Measurements from ENCODE around the gene TARBP1. TPM values are rescaled to one million over a fixed set of nuclear protein-coding genes. Genes with fewer than 3 reads are reported as not detected.

The TARBP1 gene, protein sequence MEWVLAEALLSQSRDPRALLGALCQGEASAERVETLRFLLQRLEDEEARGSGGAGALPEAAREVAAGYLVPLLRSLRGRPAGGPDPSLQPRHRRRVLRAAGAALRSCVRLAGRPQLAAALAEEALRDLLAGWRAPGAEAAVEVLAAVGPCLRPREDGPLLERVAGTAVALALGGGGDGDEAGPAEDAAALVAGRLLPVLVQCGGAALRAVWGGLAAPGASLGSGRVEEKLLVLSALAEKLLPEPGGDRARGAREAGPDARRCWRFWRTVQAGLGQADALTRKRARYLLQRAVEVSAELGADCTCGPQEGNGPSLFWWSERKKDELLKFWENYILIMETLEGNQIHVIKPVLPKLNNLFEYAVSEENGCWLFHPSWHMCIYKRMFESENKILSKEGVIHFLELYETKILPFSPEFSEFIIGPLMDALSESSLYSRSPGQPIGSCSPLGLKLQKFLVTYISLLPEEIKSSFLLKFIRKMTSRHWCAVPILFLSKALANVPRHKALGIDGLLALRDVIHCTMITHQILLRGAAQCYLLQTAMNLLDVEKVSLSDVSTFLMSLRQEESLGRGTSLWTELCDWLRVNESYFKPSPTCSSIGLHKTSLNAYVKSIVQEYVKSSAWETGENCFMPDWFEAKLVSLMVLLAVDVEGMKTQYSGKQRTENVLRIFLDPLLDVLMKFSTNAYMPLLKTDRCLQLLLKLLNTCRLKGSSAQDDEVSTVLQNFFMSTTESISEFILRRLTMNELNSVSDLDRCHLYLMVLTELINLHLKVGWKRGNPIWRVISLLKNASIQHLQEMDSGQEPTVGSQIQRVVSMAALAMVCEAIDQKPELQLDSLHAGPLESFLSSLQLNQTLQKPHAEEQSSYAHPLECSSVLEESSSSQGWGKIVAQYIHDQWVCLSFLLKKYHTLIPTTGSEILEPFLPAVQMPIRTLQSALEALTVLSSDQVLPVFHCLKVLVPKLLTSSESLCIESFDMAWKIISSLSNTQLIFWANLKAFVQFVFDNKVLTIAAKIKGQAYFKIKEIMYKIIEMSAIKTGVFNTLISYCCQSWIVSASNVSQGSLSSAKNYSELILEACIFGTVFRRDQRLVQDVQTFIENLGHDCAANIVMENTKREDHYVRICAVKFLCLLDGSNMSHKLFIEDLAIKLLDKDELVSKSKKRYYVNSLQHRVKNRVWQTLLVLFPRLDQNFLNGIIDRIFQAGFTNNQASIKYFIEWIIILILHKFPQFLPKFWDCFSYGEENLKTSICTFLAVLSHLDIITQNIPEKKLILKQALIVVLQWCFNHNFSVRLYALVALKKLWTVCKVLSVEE (N-terminal part only)
- polyA plus RNA-seq (2013, experiment 1 of 2): 16.3 TPM
- polyA plus RNA-seq (2013, experiment 2 of 2): 19.6 TPM

- H3K36me3 ChIP-seq (ENCODE audit: control insufficient read depth, insufficient read depth, low read length): no peaks in the 10 kb centered on the region
- no peaks in the 10 kb centered on the region for H3K9me3 ChIP-seq (ENCODE audit: control insufficient read depth, low read length)
- peaks cover 7% of the 10 kb centered on the region for H3K4me1 ChIP-seq (ENCODE audit: control insufficient read depth, insufficient read depth, low read length, poor library complexity, severe bottlenecking)
- H3K4me3 ChIP-seq (ENCODE audit: extremely low read depth, insufficient read depth, low read length, poor library complexity, severe bottlenecking): peak within 1 kb of the TSS; percentile 58
- H3K27ac ChIP-seq (ENCODE audit: low read depth, low read length, severe bottlenecking): peak within 1 kb of the TSS; percentile 63
- WGBS, 2 experiments (ENCODE audit: insufficient coverage in 2 of 2): 0% methylated on average over 85 to 86 of the region's 122 CpGs
These were observed at the start of gene TARBP1 for GRCh38 chr1:234478481-234479309. TSS of gene TARBP1 (minus strand) at chr1:234479179. CDS start at chr1:234479103, 76 bp downstream.

GRCh38 chr1:234528074-234528865, 49.3 kb upstream of the TARBP1 start:
- no peaks in the 10 kb centered on the region for H3K9me3 ChIP-seq (ENCODE audit: control insufficient read depth, low read length)
- peaks cover 31% of the 10 kb centered on the region for H3K4me1 ChIP-seq (ENCODE audit: control insufficient read depth, insufficient read depth, low read length, poor library complexity, severe bottlenecking)
- whole genome bisulfite sequencing, 2 experiments (ENCODE audit: insufficient coverage in 2 of 2): 93 to 94% methylated on average over 7 to 9 of the region's 14 CpGs
- no peaks in the 10 kb centered on the region for H3K36me3 ChIP-seq (ENCODE audit: control insufficient read depth, insufficient read depth, low read length)
- no peak overlapping the region for H3K4me3 ChIP-seq (ENCODE audit: extremely low read depth, insufficient read depth, low read length, poor library complexity, severe bottlenecking)
- no peak overlapping the region for H3K27ac ChIP-seq (ENCODE audit: low read depth, low read length, severe bottlenecking)

DNA sequence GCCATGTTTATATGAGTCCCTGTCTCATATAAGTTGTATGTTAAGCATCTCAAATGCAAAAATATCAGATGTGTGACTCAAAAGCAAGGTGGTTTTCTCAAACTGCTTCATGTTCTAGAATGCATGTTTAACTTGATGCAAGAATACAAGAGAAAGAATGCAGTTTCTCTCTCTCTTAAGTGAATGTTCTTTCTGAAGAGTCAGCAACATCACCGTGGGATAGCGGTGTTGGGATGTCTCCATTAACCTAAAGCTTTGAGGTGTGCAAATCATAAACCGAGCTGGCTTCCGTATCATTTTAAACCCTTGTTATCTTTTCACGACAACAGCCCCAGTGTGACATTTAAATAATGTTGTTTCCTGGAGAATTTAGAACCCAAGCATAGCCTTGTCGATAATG, 48.4 kb upstream of the TARBP1 start:
- H3K36me3 ChIP-seq (ENCODE audit: control insufficient read depth, insufficient read depth, low read length): no peaks in the 10 kb centered on the region
- H3K4me1 ChIP-seq (ENCODE audit: control insufficient read depth, insufficient read depth, low read length, poor library complexity, severe bottlenecking): peaks cover 29% of the 10 kb centered on the region
- no peaks in the 10 kb centered on the region for H3K9me3 ChIP-seq (ENCODE audit: control insufficient read depth, low read length)
- WGBS, 2 experiments (ENCODE audit: insufficient coverage in 2 of 2): 89 to 90% methylated on average over 5 of the region's 6 CpGs
- no peak overlapping the region for H3K4me3 ChIP-seq (ENCODE audit: extremely low read depth, insufficient read depth, low read length, poor library complexity, severe bottlenecking)
- H3K27ac ChIP-seq (ENCODE audit: low read depth, low read length, severe bottlenecking): no peak overlapping the region

DNA sequence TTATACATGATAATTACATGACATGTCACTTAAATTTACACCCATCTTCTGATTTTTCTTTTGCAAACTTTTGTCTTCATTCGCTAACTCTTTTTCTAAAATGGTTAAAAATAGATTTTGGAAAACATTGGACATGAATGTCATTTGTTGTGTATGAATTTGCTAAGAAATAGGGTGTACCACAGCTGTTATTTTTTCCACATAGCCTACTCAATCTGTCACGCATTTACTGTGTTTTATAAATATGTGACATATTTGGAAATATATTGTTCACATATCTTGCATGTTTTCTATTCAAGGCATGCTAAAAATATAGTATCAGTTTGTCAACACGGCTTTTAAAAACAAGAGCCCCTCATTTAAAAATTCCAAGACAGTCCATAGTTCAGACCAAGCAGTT, 47.9 kb upstream of the TARBP1 start:
- peaks cover 28% of the 10 kb centered on the region for H3K4me1 ChIP-seq (ENCODE audit: control insufficient read depth, insufficient read depth, low read length, poor library complexity, severe bottlenecking)
- no peaks in the 10 kb centered on the region for H3K9me3 ChIP-seq (ENCODE audit: control insufficient read depth, low read length)
- H3K27ac ChIP-seq (ENCODE audit: low read depth, low read length, severe bottlenecking): no peak overlapping the region
- WGBS, 2 experiments (ENCODE audit: insufficient coverage in 2 of 2): 80% methylated on average over 1 of the region's 3 CpGs; no CpG with 5 or more reads in 1 of the 2 experiments
- H3K4me3 ChIP-seq (ENCODE audit: extremely low read depth, insufficient read depth, low read length, poor library complexity, severe bottlenecking): no peak overlapping the region
- no peaks in the 10 kb centered on the region for H3K36me3 ChIP-seq (ENCODE audit: control insufficient read depth, insufficient read depth, low read length)

DNA sequence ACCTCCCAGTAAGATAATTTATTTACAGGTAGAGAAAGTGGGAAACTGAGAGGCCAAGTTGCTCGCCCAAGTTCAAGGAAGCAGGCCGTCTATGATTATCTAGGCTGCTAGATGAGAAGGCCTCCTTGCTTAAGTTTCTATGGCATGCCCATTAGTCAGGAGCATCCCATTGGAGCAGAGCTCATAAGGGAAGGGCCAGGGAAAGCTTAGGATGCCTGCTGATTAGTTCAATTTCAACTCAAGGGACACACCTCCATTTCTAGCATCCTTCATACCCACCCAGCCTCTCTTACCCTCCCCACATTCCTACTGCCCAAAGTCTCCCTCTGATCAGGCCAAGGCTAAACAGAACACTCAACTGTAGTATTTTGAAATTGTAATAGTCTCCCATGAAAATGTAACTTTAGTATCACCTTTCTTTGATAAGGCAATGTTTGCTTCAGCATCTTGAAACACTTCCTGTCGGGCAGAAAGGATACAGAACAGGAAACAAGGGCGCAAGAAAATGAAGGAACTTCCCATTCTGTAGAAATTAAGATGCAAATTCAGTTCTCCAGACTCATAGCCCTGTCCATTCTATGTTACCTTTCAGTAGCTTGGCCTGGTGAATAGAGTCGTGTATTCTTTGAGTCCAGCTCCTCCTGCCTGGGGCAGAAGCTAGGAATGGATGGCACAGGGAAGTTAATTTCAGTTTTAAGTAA, 46.3 kb upstream of the TARBP1 start:
- H3K4me1 ChIP-seq (ENCODE audit: control insufficient read depth, insufficient read depth, low read length, poor library complexity, severe bottlenecking): peaks cover 16% of the 10 kb centered on the region
- H3K9me3 ChIP-seq (ENCODE audit: control insufficient read depth, low read length): no peaks in the 10 kb centered on the region
- no peak overlapping the region for H3K4me3 ChIP-seq (ENCODE audit: extremely low read depth, insufficient read depth, low read length, poor library complexity, severe bottlenecking)
- WGBS, 2 experiments (ENCODE audit: insufficient coverage in 2 of 2): 90 to 93% methylated on average over 5 of the region's 5 CpGs
- H3K36me3 ChIP-seq (ENCODE audit: control insufficient read depth, insufficient read depth, low read length): no peaks in the 10 kb centered on the region
- no peak overlapping the region for H3K27ac ChIP-seq (ENCODE audit: low read depth, low read length, severe bottlenecking)

- Histone ChIP-seq H3K9me3 (ENCODE audit: control insufficient read depth, low read length) (no peaks in the 10 kb centered on the region), H3K4me3 (ENCODE audit: extremely low read depth, insufficient read depth, low read length, poor library complexity, severe bottlenecking) (no peak overlapping the region), H3K27ac (ENCODE audit: low read depth, low read length, severe bottlenecking) (no peak overlapping the region), H3K4me1 (ENCODE audit: control insufficient read depth, insufficient read depth, low read length, poor library complexity, severe bottlenecking) (peaks cover 13% of the 10 kb centered on the region), H3K36me3 (ENCODE audit: control insufficient read depth, insufficient read depth, low read length) (no peaks in the 10 kb centered on the region)
- 89 to 96% methylated on average over 4 to 5 of the region's 5 CpGs for WGBS, 2 experiments (ENCODE audit: insufficient coverage in 2 of 2)
These were observed 42.9 kb upstream of the TARBP1 start for GRCh38 chr1:234521836-234522235.

DNA sequence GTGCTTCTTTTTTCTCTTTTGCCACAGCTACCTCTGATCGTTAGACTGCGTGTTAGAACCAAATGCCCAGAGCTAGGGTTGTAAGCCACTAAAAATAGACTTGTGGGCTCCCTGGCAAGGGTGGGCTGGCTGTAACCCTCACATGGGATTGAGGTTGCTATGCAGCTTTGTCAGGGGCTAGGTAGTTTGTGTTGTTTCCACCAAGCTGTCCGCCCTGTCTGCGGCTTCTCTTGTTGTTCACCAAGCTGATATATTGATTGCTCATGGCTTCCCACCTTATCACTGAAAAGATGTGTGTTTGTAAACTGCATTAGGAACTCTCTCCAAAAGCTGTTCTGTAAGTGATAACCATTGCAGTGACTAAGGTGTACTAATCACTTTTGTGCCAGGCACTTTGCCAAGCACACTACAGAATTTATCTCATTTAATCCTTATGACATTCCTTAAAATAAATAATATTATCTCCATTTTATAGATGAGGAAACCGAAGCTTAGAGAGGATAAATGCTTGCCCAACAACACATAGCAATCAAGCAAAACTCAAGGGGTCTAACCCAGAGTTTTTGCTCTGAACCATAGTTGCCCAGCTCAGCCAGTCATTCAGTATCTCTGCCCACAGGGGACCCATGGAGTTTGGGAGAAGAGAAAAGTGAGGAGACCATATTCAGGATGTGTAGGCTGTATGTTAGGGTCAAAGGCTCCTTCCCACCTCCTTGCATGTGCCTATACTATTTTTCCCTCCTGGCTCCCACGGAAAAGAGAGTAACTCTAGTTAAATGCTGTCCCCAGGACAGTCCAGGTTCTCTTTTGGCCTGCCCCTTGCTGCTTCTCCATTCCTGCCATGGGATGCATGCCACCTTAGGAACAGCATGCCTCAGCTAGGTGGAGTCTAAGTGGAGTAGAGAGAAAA, 42.2 kb upstream of the TARBP1 start:
- Histone ChIP-seq H3K36me3 (ENCODE audit: control insufficient read depth, insufficient read depth, low read length) (no peaks in the 10 kb centered on the region), H3K4me1 (ENCODE audit: control insufficient read depth, insufficient read depth, low read length, poor library complexity, severe bottlenecking) (peaks cover 13% of the 10 kb centered on the region), H3K27ac (ENCODE audit: low read depth, low read length, severe bottlenecking) (no peak overlapping the region), H3K9me3 (ENCODE audit: control insufficient read depth, low read length) (no peaks in the 10 kb centered on the region), H3K4me3 (ENCODE audit: extremely low read depth, insufficient read depth, low read length, poor library complexity, severe bottlenecking) (no peak overlapping the region)
- WGBS, 2 experiments (ENCODE audit: insufficient coverage in 2 of 2): 96 to 100% methylated on average over 3 to 4 of the region's 6 CpGs

DNA sequence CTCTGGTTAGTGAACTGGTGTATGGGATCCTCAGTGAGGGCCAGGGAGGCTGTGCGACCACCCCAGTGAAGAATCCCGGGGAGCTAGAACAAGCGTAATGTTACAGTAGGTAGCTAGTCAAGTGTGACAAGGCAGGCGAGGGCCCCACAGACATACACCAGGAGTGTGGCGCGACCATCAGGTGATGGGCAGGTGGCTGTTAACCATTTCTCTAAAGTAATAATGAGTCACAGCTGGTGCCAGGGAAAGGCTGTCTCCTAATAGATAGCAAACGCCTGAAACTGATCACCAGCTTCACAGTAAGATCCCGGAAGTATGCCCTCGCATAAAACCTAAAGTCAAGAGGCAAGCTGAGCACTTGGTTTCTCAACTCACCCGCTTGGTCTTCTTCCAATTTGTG, 40.5 kb upstream of the TARBP1 start:
- Histone ChIP-seq H3K9me3 (ENCODE audit: control insufficient read depth, low read length) (no peaks in the 10 kb centered on the region), H3K4me3 (ENCODE audit: extremely low read depth, insufficient read depth, low read length, poor library complexity, severe bottlenecking) (no peak overlapping the region), H3K27ac (ENCODE audit: low read depth, low read length, severe bottlenecking) (no peak overlapping the region), H3K4me1 (ENCODE audit: control insufficient read depth, insufficient read depth, low read length, poor library complexity, severe bottlenecking) (peaks cover 22% of the 10 kb centered on the region), H3K36me3 (ENCODE audit: control insufficient read depth, insufficient read depth, low read length) (no peaks in the 10 kb centered on the region)
- WGBS, 2 experiments (ENCODE audit: insufficient coverage in 2 of 2): 92 to 96% methylated on average over 10 of the region's 10 CpGs
